IMR-90 (cell line): ENCODE results near the gene CDH22. TPM values are rescaled to one million over a fixed set of nuclear protein-coding genes. Genes with fewer than 3 reads are reported as not detected.

Experiments used
- ATAC-seq: fragments of 200-7000 bp; cut with Tn5 transposase; 2 replicates; pipeline ENCODE4 v1.9.1; 2020; ENCODE audit warnings: low read depth, mild to moderate bottlenecking, moderate library complexity
- BruUV-seq: library from RNA; stranded (reverse); fragments of 400-500 nt; replicated peaks from 2 replicates; lab custom pipeline; 2021; lab: Mats Ljungman, UMichigan
- CTCF ChIA-PET: fragments of 300-600 bp; formaldehyde crosslinking; extraction: SDS; loops from one replicate; lab custom pipeline; 2021; ENCODE audit warnings: antibody characterized with exemption; lab: Yijun Ruan, JAX
- POLR2A ChIA-PET: fragments of 300-600 bp; sonication (Branson Sonifier 250); formaldehyde crosslinking; loops from one replicate; lab custom pipeline; 2022; ENCODE audit warnings: antibody characterized with exemption; ENCODE audit not compliant: unreplicated experiment; lab: Charles Lee
- DNase-seq: peaks from one replicate; pipeline ENCODE4 v3.0.0; 2013
- H2AFZ ChIP-seq: replicated peaks from 2 replicates; pipeline ENCODE3; 2013; ENCODE audit warnings: low read length, mild to moderate bottlenecking; ENCODE audit not compliant: poor library complexity
- H2AK5ac ChIP-seq: 2 replicates; pipeline ENCODE4 v1.6.1; 2013; ENCODE audit warnings: low read depth, low read length, inconsistent platforms
- H2AK9ac ChIP-seq: replicated peaks from 2 replicates; pipeline ENCODE3; 2013; ENCODE audit warnings: mild to moderate bottlenecking, low read depth, low read length, moderate library complexity; ENCODE audit not compliant: poor library complexity
- H2BK120ac ChIP-seq: 2 replicates; pipeline ENCODE4 v1.6.1; 2013; ENCODE audit warnings: low read depth, low read length, inconsistent platforms
- H2BK15ac ChIP-seq: 3 replicates; pipeline ENCODE4 v1.6.1; 2013; ENCODE audit warnings: low read depth, low read length, inconsistent platforms
- H2BK20ac ChIP-seq: 2 replicates; pipeline ENCODE4 v1.6.1; 2013; ENCODE audit warnings: low read depth, mild to moderate bottlenecking, inconsistent platforms, low read length, moderate library complexity
- H2BK5ac ChIP-seq: 2 replicates; pipeline ENCODE4 v1.6.1; 2013; ENCODE audit warnings: mild to moderate bottlenecking, low read depth, low read length, inconsistent platforms; ENCODE audit not compliant: poor library complexity, severe bottlenecking
- H3K14ac ChIP-seq: replicated peaks from 2 replicates; pipeline ENCODE4 v1.6.1; 2013; ENCODE audit warnings: low read depth, low read length, inconsistent platforms
- H3K18ac ChIP-seq: 2 replicates; pipeline ENCODE4 v1.6.1; 2013; ENCODE audit warnings: low read depth, low read length, control low read depth
- H3K23ac ChIP-seq: 2 replicates; pipeline ENCODE4 v1.6.1; 2013; ENCODE audit warnings: low read depth, low read length, inconsistent platforms
- H3K27ac ChIP-seq: 2 replicates; pipeline ENCODE4 v1.5.1; 2013; ENCODE audit warnings: mild to moderate bottlenecking, control low read depth, low read length; ENCODE audit not compliant: insufficient read depth
- H3K27me3 ChIP-seq: 2 replicates; pipeline ENCODE4 v1.6.1; 2013; ENCODE audit warnings: low read length; ENCODE audit not compliant: control insufficient read depth, insufficient read depth
- H3K36me3 ChIP-seq: 2 replicates; pipeline ENCODE4 v1.6.1; 2013; ENCODE audit warnings: low read length, mixed read lengths; ENCODE audit not compliant: control insufficient read depth, insufficient read depth
- H3K4ac ChIP-seq: 2 replicates; pipeline ENCODE4 v1.6.1; 2013; ENCODE audit warnings: low read depth, low read length, inconsistent platforms
- H3K4me1 ChIP-seq: 2 replicates; pipeline ENCODE4 v1.6.1; 2013; ENCODE audit warnings: low read length, mixed read lengths; ENCODE audit not compliant: control insufficient read depth, insufficient read depth
- H3K4me2 ChIP-seq: 2 replicates; pipeline ENCODE4 v1.6.1; 2013; ENCODE audit warnings: low read depth, mild to moderate bottlenecking, control low read depth, low read length, moderate library complexity
- H3K4me3 ChIP-seq: 2 replicates; pipeline ENCODE4 v1.5.1; 2013; ENCODE audit warnings: low read depth, mild to moderate bottlenecking, control low read depth, low read length, moderate library complexity; ENCODE audit not compliant: insufficient read depth
- H3K56ac ChIP-seq: 2 replicates; pipeline ENCODE4 v1.6.1; 2013; ENCODE audit warnings: low read length, inconsistent platforms; ENCODE audit not compliant: insufficient read depth; ENCODE audit errors: extremely low read depth
- H3K79me1 ChIP-seq, 2 experiments: 2 replicates each; pipeline ENCODE4 v1.6.1; 2013; ENCODE audit warnings: low read length in 2 of 2, inconsistent platforms in 1 of 2, low read depth in 1 of 2
- H3K9ac ChIP-seq: 2 replicates; pipeline ENCODE4 v1.6.1; 2013; ENCODE audit warnings: low read depth, low read length, control low read depth
- H3K9me1 ChIP-seq: 2 replicates; pipeline ENCODE4 v1.6.1; 2013; ENCODE audit warnings: low read length, inconsistent platforms; ENCODE audit not compliant: insufficient read depth
- H3K9me3 ChIP-seq: 2 replicates; pipeline ENCODE4 v1.6.1; 2013; ENCODE audit warnings: low read length; ENCODE audit not compliant: control insufficient read depth, insufficient read depth
- H4K20me1 ChIP-seq: 2 replicates; pipeline ENCODE4 v1.6.1; 2013; ENCODE audit warnings: low read length, inconsistent platforms; ENCODE audit not compliant: insufficient read depth
- H4K5ac ChIP-seq: 2 replicates; pipeline ENCODE4 v1.6.1; 2013; ENCODE audit warnings: mild to moderate bottlenecking, low read depth, low read length, control low read depth
- H4K8ac ChIP-seq, 2 experiments: 2 replicates each; pipeline ENCODE4 v1.6.1; 2013; ENCODE audit warnings: low read depth in 2 of 2, low read length in 2 of 2, control low read depth in 1 of 2, inconsistent platforms in 1 of 2
- H4K91ac ChIP-seq: 2 replicates; pipeline ENCODE4 v1.6.1; 2013; ENCODE audit warnings: low read depth, low read length, inconsistent platforms; ENCODE audit not compliant: insufficient read depth
- BHLHE40 ChIP-seq: fragments of 150-350 bp; IDR thresholded peaks from 2 replicates; pipeline ENCODE4 v1.6.1; 2016; ENCODE audit warnings: mild to moderate bottlenecking, low read depth, low read length
- CEBPB ChIP-seq: IDR thresholded peaks from 2 replicates; pipeline ENCODE4 v1.6.1; 2012; ENCODE audit warnings: low read depth, low read length, improper control_type of control experiment
- CHD1 ChIP-seq: IDR thresholded peaks from 2 replicates; pipeline ENCODE4 v1.6.1; 2012; ENCODE audit warnings: low read depth, low read length, improper control_type of control experiment
- FOS ChIP-seq: fragments of 150-350 bp; IDR thresholded peaks from 2 replicates; pipeline ENCODE4 v1.6.1; 2016; ENCODE audit warnings: low read depth, low read length
- MAFK ChIP-seq: IDR thresholded peaks from 2 replicates; pipeline ENCODE4 v1.6.1; 2012; ENCODE audit warnings: low read depth, low read length, improper control_type of control experiment
- MAZ ChIP-seq: IDR thresholded peaks from 2 replicates; pipeline ENCODE4 v1.6.1; 2012; ENCODE audit warnings: low read depth, mild to moderate bottlenecking, low read length, improper control_type of control experiment, moderate library complexity, borderline replicate concordance
- MXI1 ChIP-seq: IDR thresholded peaks from 2 replicates; pipeline ENCODE4 v1.6.1; 2012; ENCODE audit warnings: low read depth, mild to moderate bottlenecking, low read length, moderate library complexity, borderline replicate concordance
- POLR2A ChIP-seq: IDR thresholded peaks from 2 replicates; pipeline ENCODE4 v1.6.1; 2012; ENCODE audit warnings: mild to moderate bottlenecking, low read depth, low read length
- RAD21 ChIP-seq: IDR thresholded peaks from 2 replicates; pipeline ENCODE4 v1.6.1; 2012; ENCODE audit warnings: low read length, improper control_type of control experiment
- RFX5 ChIP-seq: IDR thresholded peaks from 2 replicates; pipeline ENCODE4 v1.8.0; 2012; ENCODE audit warnings: low read depth, mild to moderate bottlenecking, low read length, moderate library complexity
- SMC3 ChIP-seq: fragments of 150-350 bp; IDR thresholded peaks from 2 replicates; pipeline ENCODE4 v1.6.1; 2016; ENCODE audit warnings: low read depth, mild to moderate bottlenecking, antibody characterized with exemption, low read length, moderate library complexity
- WGBS, 2 experiments: methylation state at CpG; one replicate each; pipeline versions ENCODE4 v1.1.5 to v1.1.7; 2013; ENCODE audit warnings: missing lambda C conversion rate in 2 of 2; ENCODE audit not compliant: insufficient read length in 1 of 2; ENCODE audit errors: extremely low coverage in 2 of 2; 5-methylcytosine and 5-hydroxymethylcytosine counted together
- dilution Hi-C: fragments of 300-500 bp; cut with HindIII; formaldehyde crosslinking; loops from one replicate; pipeline ENCODE4 v1.14.3; 2018; ENCODE audit warnings: low sequenced_read_pairs; ENCODE audit not compliant: unreplicated experiment
- in situ Hi-C: fragments of 300-500 bp; cut with MboI; formaldehyde crosslinking; loops from 3 replicates; pipeline ENCODE4 v1.14.3; 2019; ENCODE audit warnings: low sequenced_read_pairs, inconsistent platforms, mixed read lengths
- intact Hi-C: fragments of 100-400 bp; cut with micrococcal nuclease; formaldehyde crosslinking; loops from 2 replicates; pipeline ENCODE4 v1.10.0; 2022
- polyA plus RNA-seq, 3 experiments: library from polyadenylated mRNA; depleted of rRNA; stranded (reverse); fragments of >200 nt; gene quantifications; 2 replicates each; pipeline ENCODE4 v1.2.3, GENCODE V29; 2012; ENCODE audit warnings: low replicate concordance in 1 of 3
- total RNA-seq: library from RNA; depleted of rRNA; stranded (reverse); fragments of >200 nt; gene quantifications from 2 replicates; pipeline ENCODE4 v1.2.3, GENCODE V29; 2012
- TF ChIP-seq, protein P1 (sequence below): fragments of 150-350 bp; IDR thresholded peaks from 2 replicates; pipeline ENCODE4 v1.6.1; 2016; ENCODE audit warnings: low read depth, mild to moderate bottlenecking, low read length, moderate library complexity, borderline replicate concordance
- TF ChIP-seq, protein P2 (sequence below): conservative IDR thresholded peaks from 2 replicates; pipeline ENCODE4 v1.5.1; 2012; ENCODE audit warnings: mild to moderate bottlenecking, low read depth, low read length, improper control_type of control experiment
- TF ChIP-seq, protein P3 (sequence below): fragments of 150-350 bp; IDR thresholded peaks from 2 replicates; pipeline ENCODE4 v1.6.1; 2017; ENCODE audit warnings: mild to moderate bottlenecking, antibody characterized with exemption, low read length, low read depth

Gene CDH22
- total and polyA plus RNA-seq, 2 of the 4 experiments (the other 2 are of a cell fraction) = not detected

DNA sequence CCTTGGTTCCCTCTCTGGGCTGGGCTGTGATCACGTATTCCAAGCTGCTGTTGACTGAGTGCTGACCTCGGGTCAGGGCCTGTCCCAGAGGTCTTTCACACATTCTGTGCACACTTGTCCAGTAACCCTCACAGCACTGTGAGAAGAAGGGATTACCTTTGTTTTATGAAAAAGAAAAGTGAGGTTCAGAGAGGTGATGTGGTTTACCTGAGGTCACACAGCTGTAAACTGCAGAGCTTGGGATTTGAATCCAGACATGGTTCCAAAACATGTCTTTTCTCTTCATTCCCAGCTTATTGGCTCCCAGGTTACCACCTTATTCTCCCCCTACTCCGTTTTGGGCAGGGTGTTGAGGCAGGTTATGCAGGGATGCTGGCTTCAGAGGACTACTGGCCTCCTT, 28.4 kb upstream of the CDH22 start:
- Histone ChIP-seq H2BK5ac (no peak overlapping the region), H3K18ac (no peak overlapping the region), H2BK120ac (no peak overlapping the region), H3K9me1 (no peaks in the 10 kb centered on the region), H3K4me3 (no peak overlapping the region), H4K5ac (no peak overlapping the region), H2BK15ac (no peak overlapping the region), H3K4me2 (no peak overlapping the region), H3K36me3 (no peaks in the 10 kb centered on the region), H3K9me3 (no peaks in the 10 kb centered on the region), H3K79me1 (no peaks in the 10 kb centered on the region), H2AK9ac (no peak overlapping the region), H2AK5ac (no peak overlapping the region), H3K56ac (no peak overlapping the region), H3K14ac (no peak overlapping the region), H3K4me1 (no peaks in the 10 kb centered on the region), H4K8ac (no peak overlapping the region), H4K20me1 (no peaks in the 10 kb centered on the region), H2BK20ac (no peak overlapping the region), H3K23ac (no peak overlapping the region), H3K9ac (no peak overlapping the region), H3K27me3 (peaks cover 71% of the 10 kb centered on the region), H3K27ac (no peak overlapping the region), H2AFZ (no peak overlapping the region), H4K91ac (no peak overlapping the region), H3K4ac (no peak overlapping the region)
- ChIA-PET CTCF (no interaction called here), POLR2A (no interaction called here)
- intact Hi-C loops (no loop called here), dilution Hi-C loops (no loop called here), in situ Hi-C loops (no loop called here)
- WGBS, 2 experiments = no CpG with 5 or more reads among the region's 3 CpGs
- BruUV-seq = no TSS peak
- no peak for ATAC-seq
- no peak for DNase-seq
- TF ChIP-seq, protein P1, sequence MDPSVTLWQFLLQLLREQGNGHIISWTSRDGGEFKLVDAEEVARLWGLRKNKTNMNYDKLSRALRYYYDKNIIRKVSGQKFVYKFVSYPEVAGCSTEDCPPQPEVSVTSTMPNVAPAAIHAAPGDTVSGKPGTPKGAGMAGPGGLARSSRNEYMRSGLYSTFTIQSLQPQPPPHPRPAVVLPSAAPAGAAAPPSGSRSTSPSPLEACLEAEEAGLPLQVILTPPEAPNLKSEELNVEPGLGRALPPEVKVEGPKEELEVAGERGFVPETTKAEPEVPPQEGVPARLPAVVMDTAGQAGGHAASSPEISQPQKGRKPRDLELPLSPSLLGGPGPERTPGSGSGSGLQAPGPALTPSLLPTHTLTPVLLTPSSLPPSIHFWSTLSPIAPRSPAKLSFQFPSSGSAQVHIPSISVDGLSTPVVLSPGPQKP = no peak
- no peak for TF ChIP-seq MAZ
- no peak for TF ChIP-seq SMC3
- no peak for TF ChIP-seq MAFK
- no peak for TF ChIP-seq MXI1
- TF ChIP-seq FOS = no peak
- no peak for TF ChIP-seq POLR2A
- TF ChIP-seq RFX5 = no peak
- TF ChIP-seq BHLHE40 = no peak
- TF ChIP-seq RAD21 = no peak
- TF ChIP-seq CHD1 = no peak
- no peak for TF ChIP-seq CEBPB
- TF ChIP-seq, protein P2, sequence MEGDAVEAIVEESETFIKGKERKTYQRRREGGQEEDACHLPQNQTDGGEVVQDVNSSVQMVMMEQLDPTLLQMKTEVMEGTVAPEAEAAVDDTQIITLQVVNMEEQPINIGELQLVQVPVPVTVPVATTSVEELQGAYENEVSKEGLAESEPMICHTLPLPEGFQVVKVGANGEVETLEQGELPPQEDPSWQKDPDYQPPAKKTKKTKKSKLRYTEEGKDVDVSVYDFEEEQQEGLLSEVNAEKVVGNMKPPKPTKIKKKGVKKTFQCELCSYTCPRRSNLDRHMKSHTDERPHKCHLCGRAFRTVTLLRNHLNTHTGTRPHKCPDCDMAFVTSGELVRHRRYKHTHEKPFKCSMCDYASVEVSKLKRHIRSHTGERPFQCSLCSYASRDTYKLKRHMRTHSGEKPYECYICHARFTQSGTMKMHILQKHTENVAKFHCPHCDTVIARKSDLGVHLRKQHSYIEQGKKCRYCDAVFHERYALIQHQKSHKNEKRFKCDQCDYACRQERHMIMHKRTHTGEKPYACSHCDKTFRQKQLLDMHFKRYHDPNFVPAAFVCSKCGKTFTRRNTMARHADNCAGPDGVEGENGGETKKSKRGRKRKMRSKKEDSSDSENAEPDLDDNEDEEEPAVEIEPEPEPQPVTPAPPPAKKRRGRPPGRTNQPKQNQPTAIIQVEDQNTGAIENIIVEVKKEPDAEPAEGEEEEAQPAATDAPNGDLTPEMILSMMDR = no peak
- TF ChIP-seq, protein P3, sequence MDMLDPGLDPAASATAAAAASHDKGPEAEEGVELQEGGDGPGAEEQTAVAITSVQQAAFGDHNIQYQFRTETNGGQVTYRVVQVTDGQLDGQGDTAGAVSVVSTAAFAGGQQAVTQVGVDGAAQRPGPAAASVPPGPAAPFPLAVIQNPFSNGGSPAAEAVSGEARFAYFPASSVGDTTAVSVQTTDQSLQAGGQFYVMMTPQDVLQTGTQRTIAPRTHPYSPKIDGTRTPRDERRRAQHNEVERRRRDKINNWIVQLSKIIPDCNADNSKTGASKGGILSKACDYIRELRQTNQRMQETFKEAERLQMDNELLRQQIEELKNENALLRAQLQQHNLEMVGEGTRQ = no peak
